HepG2 (cell line): Measurements from ENCODE around the gene TRPT1. TPM values are rescaled to one million over a fixed set of nuclear protein-coding genes. Genes with fewer than 3 reads are reported as not detected.

ENCODE experiments used
- ARHGAP35 ChIP-seq: sonication (generic); formaldehyde crosslinking; IDR thresholded peaks from 2 replicates; pipeline ENCODE4 v1.9.0; 2022; ENCODE audit warnings: mild to moderate bottlenecking, inconsistent platforms, moderate library complexity, missing genetic modification reagents, borderline replicate concordance
- ASH2L ChIP-seq: fragments of 300-600, 200-600 bp; sonication (generic); IDR thresholded peaks from 2 replicates; pipeline ENCODE4 v1.7.0; 2017; ENCODE audit warnings: low read depth, mild to moderate bottlenecking, moderate library complexity, mixed read lengths, low read length; ENCODE audit not compliant: insufficient read length
- CENPX ChIP-seq: sonication (generic); formaldehyde crosslinking; IDR thresholded peaks from 2 replicates; pipeline ENCODE4 v1.9.0; 2021; ENCODE audit warnings: mild to moderate bottlenecking, missing genetic modification reagents, moderate library complexity
- DPF2 ChIP-seq: sonication (generic); formaldehyde crosslinking; IDR thresholded peaks from 2 replicates; pipeline ENCODE4 v1.4.0; 2020; ENCODE audit warnings: mild to moderate bottlenecking, low read depth, missing genetic modification reagents, borderline replicate concordance
- FOXA1 ChIP-seq, 2 experiments: fragments of 450-650 bp in 1 of 2; sonication (generic) in 1 of 2; formaldehyde crosslinking in 1 of 2; IDR thresholded peaks; 2 replicates each; pipeline versions ENCODE4 v1.4.0 to v1.6.1; 2016 to 2020; ENCODE audit warnings: missing genetic modification reagents in 1 of 2
- GABPA ChIP-seq, 2 experiments: IDR thresholded peaks; 2 replicates each; pipeline ENCODE4 v1.6.1; 2011 to 2016; ENCODE audit warnings: low read depth in 2 of 2, low read length in 1 of 2, missing biosample characterization in 1 of 2, missing genetic modification characterization in 1 of 2
- MBNL3 ChIP-seq: fragments of 250-450 bp; sonication (Bioruptor Pico); conservative IDR thresholded peaks from 2 replicates; pipeline ENCODE4 v1.8.0; 2022; ENCODE audit warnings: mild to moderate bottlenecking, inconsistent platforms
- MEIS1 ChIP-seq: sonication (generic); formaldehyde crosslinking; IDR thresholded peaks from 2 replicates; pipeline ENCODE4 v1.9.0; 2021; ENCODE audit warnings: mild to moderate bottlenecking, missing genetic modification reagents, moderate library complexity, borderline replicate concordance
- SCMH1 ChIP-seq: sonication (generic); formaldehyde crosslinking; IDR thresholded peaks from 2 replicates; pipeline ENCODE4 v1.9.0; 2021; ENCODE audit warnings: missing genetic modification reagents, mild to moderate bottlenecking, borderline replicate concordance
- SMYD3 ChIP-seq: sonication (generic); formaldehyde crosslinking; IDR thresholded peaks from 2 replicates; pipeline ENCODE4 v1.8.1; 2023; ENCODE audit warnings: mild to moderate bottlenecking, missing genetic modification reagents
- TRIM24 ChIP-seq: sonication (generic); formaldehyde crosslinking; IDR thresholded peaks from 2 replicates; pipeline ENCODE4 v1.8.0; 2022; ENCODE audit warnings: mild to moderate bottlenecking, missing genetic modification reagents
- ZBTB1 ChIP-seq: sonication (generic); formaldehyde crosslinking; IDR thresholded peaks from 2 replicates; pipeline ENCODE4 v1.4.0; 2020; ENCODE audit warnings: missing genetic modification reagents, borderline replicate concordance
- ZBTB3 ChIP-seq: sonication (generic); formaldehyde crosslinking; IDR thresholded peaks from 2 replicates; pipeline ENCODE4 v1.4.0; 2020; ENCODE audit warnings: low read depth, mild to moderate bottlenecking, moderate library complexity, missing genetic modification reagents, borderline replicate concordance
- ZBTB33 ChIP-seq: sonication (generic); formaldehyde crosslinking; IDR thresholded peaks from 2 replicates; pipeline ENCODE4 v1.4.0; 2020; ENCODE audit warnings: missing genetic modification reagents
- ZKSCAN8 ChIP-seq: IDR thresholded peaks from 2 replicates; pipeline ENCODE4 v1.6.1; 2016; ENCODE audit warnings: borderline replicate concordance, missing genetic modification reagents, missing compliant biosample characterization
- ZNF569 ChIP-seq: sonication (generic); formaldehyde crosslinking; IDR thresholded peaks from 2 replicates; pipeline ENCODE4 v1.5.0; 2020; ENCODE audit warnings: mild to moderate bottlenecking, missing genetic modification reagents, moderate library complexity, borderline replicate concordance
- ZNF598 ChIP-seq: sonication (generic); formaldehyde crosslinking; IDR thresholded peaks from 2 replicates; pipeline ENCODE4 v1.5.1; 2020; ENCODE audit warnings: mild to moderate bottlenecking, missing genetic modification reagents, borderline replicate concordance
- ZNF629 ChIP-seq: sonication (generic); formaldehyde crosslinking; conservative IDR thresholded peaks from 2 replicates; pipeline ENCODE4 v1.5.0; 2020; ENCODE audit warnings: missing genetic modification reagents
- polyA plus RNA-seq, 8 experiments: library from polyadenylated mRNA; depleted of rRNA in 3 of 8; stranded (reverse) in 7 of 8; unstranded in 1 of 8; fragments of >200 nt; fragmentation: Illumina TruSeq in 4 of 8; extraction: Trizol in 4 of 8; gene quantifications; 2 replicates each; pipeline versions ENCODE4 v1.2.1 to v1.2.3, GENCODE V29; 2011 to 2016; ENCODE audit warnings: low read depth in 4 of 8, missing spikeins in 1 of 8, mixed read lengths in 1 of 8; ENCODE audit not compliant: insufficient read depth in 1 of 8
- total RNA-seq, 5 experiments: library from RNA; depleted of rRNA; stranded (reverse); fragments of >200 nt; fragmentation: Illumina TruSeq; extraction: Trizol; gene quantifications; 2 replicates each; pipeline ENCODE4 v1.2.3, GENCODE V29; 2016; ENCODE audit warnings: low read depth in 1 of 5
- TF ChIP-seq, protein P1 (sequence below): sonication (generic); formaldehyde crosslinking; IDR thresholded peaks from 2 replicates; pipeline ENCODE4 v1.5.0; 2020; ENCODE audit warnings: missing genetic modification reagents
- TF ChIP-seq, protein P2 (sequence below): sonication (generic); formaldehyde crosslinking; IDR thresholded peaks from 2 replicates; pipeline ENCODE4 v1.4.0; 2020; ENCODE audit warnings: missing genetic modification reagents, low read depth, mild to moderate bottlenecking, borderline replicate concordance
- TF ChIP-seq, protein P3 (sequence below): sonication (generic); IDR thresholded peaks from 2 replicates; pipeline ENCODE4 v1.6.1; 2016; ENCODE audit warnings: low read depth, borderline replicate concordance
- TF ChIP-seq, protein P4 (sequence below): sonication (generic); formaldehyde crosslinking; conservative IDR thresholded peaks from 2 replicates; pipeline ENCODE4 v1.8.0; 2022; ENCODE audit warnings: low read depth, missing genetic modification reagents

Gene TRPT1
- total and polyA plus RNA-seq, 2 of the 13 experiments (the other 11 are each of a cell fraction or from before 2014, with no cell fraction given) = 24.8 to 40.7 TPM

DNA sequence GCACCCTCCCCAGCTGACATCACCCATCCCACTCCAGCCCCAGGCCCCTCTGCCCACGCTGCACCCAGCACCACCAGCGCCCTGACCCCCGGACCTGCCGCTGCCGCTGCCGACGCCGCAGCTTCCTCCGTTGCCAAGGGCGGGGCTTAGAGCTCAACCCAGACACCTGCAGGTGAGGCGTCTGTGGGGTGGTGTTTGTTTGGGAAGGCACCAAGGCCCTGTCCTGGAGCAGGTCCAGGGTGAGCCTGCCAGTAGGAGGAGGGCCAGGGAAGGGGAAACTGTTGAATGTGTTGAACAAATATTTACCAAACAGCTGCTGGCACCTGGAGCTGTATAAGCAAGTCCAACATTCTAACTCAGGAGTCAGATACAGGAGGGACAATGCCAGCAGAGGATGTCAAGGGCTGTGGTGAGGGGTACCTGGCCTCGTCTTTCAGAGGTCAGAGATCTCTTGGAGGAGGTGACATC, 11.5 kb upstream of the TRPT1 start (continued):
- TF ChIP-seq ZBTB33 (CRISPR knock-in tag) (peak; percentile 48; the same call in 1 of the 2 replicates), ARHGAP35 (CRISPR knock-in tag) (no peak; the same call in 1 of the 2 replicates), ZNF629 (CRISPR knock-in tag) (no peak), MEIS1 (CRISPR knock-in tag) (peak; percentile 46; the same call in 1 of the 2 replicates), SMYD3 (CRISPR knock-in tag) (no peak), DPF2 (no peak), GABPA (IDR thresholded peaks at IDR 0.05; ENCODE audit: low read depth, low read length) (no peak), GABPA (CRISPR knock-in tag; IDR thresholded peaks at IDR 0.05; ENCODE audit: low read depth) (peak; percentile 63), ZKSCAN8 (CRISPR knock-in tag) (no peak), MBNL3 (no peak), SCMH1 (CRISPR knock-in tag) (no peak), FOXA1 (IDR thresholded peaks at IDR 0.05) (peak; percentile 51; the same call in 1 of the 2 replicates), FOXA1 (CRISPR knock-in tag; IDR thresholded peaks at IDR 0.05) (peak; percentile 71), ASH2L (peak; percentile 39), ZNF598 (CRISPR knock-in tag) (no peak), ZBTB1 (CRISPR knock-in tag) (no peak), CENPX (CRISPR knock-in tag) (no peak), ZNF569 (no peak), ZBTB3 (CRISPR knock-in tag) (no peak), TRIM24 (no peak)
- TF ChIP-seq, protein P1, sequence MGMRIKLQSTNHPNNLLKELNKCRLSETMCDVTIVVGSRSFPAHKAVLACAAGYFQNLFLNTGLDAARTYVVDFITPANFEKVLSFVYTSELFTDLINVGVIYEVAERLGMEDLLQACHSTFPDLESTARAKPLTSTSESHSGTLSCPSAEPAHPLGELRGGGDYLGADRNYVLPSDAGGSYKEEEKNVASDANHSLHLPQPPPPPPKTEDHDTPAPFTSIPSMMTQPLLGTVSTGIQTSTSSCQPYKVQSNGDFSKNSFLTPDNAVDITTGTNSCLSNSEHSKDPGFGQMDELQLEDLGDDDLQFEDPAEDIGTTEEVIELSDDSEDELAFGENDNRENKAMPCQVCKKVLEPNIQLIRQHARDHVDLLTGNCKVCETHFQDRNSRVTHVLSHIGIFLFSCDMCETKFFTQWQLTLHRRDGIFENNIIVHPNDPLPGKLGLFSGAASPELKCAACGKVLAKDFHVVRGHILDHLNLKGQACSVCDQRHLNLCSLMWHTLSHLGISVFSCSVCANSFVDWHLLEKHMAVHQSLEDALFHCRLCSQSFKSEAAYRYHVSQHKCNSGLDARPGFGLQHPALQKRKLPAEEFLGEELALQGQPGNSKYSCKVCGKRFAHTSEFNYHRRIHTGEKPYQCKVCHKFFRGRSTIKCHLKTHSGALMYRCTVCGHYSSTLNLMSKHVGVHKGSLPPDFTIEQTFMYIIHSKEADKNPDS (CRISPR knock-in tag) = no peak
- TF ChIP-seq, protein P2, sequence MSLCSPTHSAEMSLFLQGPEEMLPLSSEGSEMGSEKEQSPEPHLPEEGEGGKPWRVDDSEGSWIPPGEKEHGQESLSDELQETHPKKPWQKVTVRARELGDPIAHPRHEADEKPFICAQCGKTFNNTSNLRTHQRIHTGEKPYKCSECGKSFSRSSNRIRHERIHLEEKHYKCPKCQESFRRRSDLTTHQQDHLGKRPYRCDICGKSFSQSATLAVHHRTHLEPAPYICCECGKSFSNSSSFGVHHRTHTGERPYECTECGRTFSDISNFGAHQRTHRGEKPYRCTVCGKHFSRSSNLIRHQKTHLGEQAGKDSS = no peak
- TF ChIP-seq, protein P3, sequence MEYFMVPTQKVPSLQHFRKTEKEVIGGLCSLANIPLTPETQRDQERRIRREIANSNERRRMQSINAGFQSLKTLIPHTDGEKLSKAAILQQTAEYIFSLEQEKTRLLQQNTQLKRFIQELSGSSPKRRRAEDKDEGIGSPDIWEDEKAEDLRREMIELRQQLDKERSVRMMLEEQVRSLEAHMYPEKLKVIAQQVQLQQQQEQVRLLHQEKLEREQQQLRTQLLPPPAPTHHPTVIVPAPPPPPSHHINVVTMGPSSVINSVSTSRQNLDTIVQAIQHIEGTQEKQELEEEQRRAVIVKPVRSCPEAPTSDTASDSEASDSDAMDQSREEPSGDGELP = peak; percentile 93
- TF ChIP-seq, protein P4, sequence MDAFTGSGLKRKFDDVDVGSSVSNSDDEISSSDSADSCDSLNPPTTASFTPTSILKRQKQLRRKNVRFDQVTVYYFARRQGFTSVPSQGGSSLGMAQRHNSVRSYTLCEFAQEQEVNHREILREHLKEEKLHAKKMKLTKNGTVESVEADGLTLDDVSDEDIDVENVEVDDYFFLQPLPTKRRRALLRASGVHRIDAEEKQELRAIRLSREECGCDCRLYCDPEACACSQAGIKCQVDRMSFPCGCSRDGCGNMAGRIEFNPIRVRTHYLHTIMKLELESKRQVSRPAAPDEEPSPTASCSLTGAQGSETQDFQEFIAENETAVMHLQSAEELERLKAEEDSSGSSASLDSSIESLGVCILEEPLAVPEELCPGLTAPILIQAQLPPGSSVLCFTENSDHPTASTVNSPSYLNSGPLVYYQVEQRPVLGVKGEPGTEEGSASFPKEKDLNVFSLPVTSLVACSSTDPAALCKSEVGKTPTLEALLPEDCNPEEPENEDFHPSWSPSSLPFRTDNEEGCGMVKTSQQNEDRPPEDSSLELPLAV (CRISPR knock-in tag) = no peak
